OCI-LY1 (cell line): Measurements from ENCODE around the gene ANKS1A.

ENCODE experiments used
- H2AFZ ChIP-seq: fragments of 200-600 bp; sonication (generic), shearing (Covaris generic); 2 replicates; pipeline ENCODE4 v1.6.0; 2014; ENCODE audit warnings: antibody characterized with exemption, mild to moderate bottlenecking, low read length
- H3F3A ChIP-seq: fragments of 200-600 bp; sonication (generic), shearing (Covaris generic); 2 replicates; pipeline ENCODE4 v1.6.0; 2014; ENCODE audit warnings: mild to moderate bottlenecking, antibody characterized with exemption, low read length, moderate library complexity; ENCODE audit not compliant: insufficient read depth
- H3K27ac ChIP-seq: fragments of 200-600 bp; sonication (generic); 2 replicates; pipeline ENCODE4 v1.5.1; 2014; ENCODE audit warnings: low read length, mixed run types, mild to moderate bottlenecking, low read depth; ENCODE audit not compliant: poor library complexity, severe bottlenecking
- H3K27me3 ChIP-seq: fragments of 200-600 bp; sonication (generic); 2 replicates; pipeline ENCODE4 v1.6.0; 2014; ENCODE audit warnings: antibody characterized with exemption, mild to moderate bottlenecking, low read length, moderate library complexity; ENCODE audit not compliant: insufficient read depth
- H3K36me3 ChIP-seq: fragments of 200-600 bp; sonication (generic); 2 replicates; pipeline ENCODE4 v1.6.1; 2014; ENCODE audit warnings: mild to moderate bottlenecking, antibody characterized with exemption, low read length, moderate library complexity, mixed read lengths; ENCODE audit not compliant: insufficient read depth
- H3K4me1 ChIP-seq: fragments of 200-600 bp; sonication (generic); 2 replicates; pipeline ENCODE4 v1.5.1; 2014; ENCODE audit warnings: mild to moderate bottlenecking, low read length, moderate library complexity; ENCODE audit not compliant: insufficient read depth, severe bottlenecking
- H3K4me2 ChIP-seq: fragments of 200-600 bp; sonication (generic), shearing (Covaris generic); 2 replicates; pipeline ENCODE4 v1.6.1; 2014; ENCODE audit warnings: low read length
- H3K4me3 ChIP-seq: fragments of 200-600 bp; sonication (generic); 2 replicates; pipeline ENCODE4 v1.5.1; 2014; ENCODE audit warnings: low read length, low read depth, mild to moderate bottlenecking, mixed read lengths; ENCODE audit not compliant: poor library complexity, severe bottlenecking
- H3K79me2 ChIP-seq: fragments of 200-600 bp; shearing (Covaris generic); 2 replicates; pipeline ENCODE4 v1.6.1; 2016; ENCODE audit warnings: mixed run types, low read length, mixed read lengths; ENCODE audit not compliant: insufficient read depth
- H3K9ac ChIP-seq: fragments of 200-600 bp; sonication (generic), shearing (Covaris generic); 2 replicates; pipeline ENCODE4 v1.6.1; 2014; ENCODE audit warnings: mild to moderate bottlenecking, low read length, mixed read lengths
- H3K9me2 ChIP-seq: fragments of 200-600 bp; sonication (generic), shearing (Covaris generic); 2 replicates; pipeline ENCODE4 v1.6.1; 2014; ENCODE audit warnings: low read depth, mild to moderate bottlenecking, low read length, mixed read lengths
- H3K9me3 ChIP-seq: fragments of 200-600 bp; shearing (Covaris generic); 2 replicates; pipeline ENCODE4 v1.6.1; 2014; ENCODE audit warnings: low read length, mixed read lengths
- H4K20me1 ChIP-seq: fragments of 200-600 bp; sonication (generic), shearing (Covaris generic); 2 replicates; pipeline ENCODE4 v1.6.0; 2016; ENCODE audit warnings: mild to moderate bottlenecking, low read length; ENCODE audit not compliant: insufficient read depth
- CTCF ChIP-seq: fragments of 200-600 bp; sonication (generic), shearing (Covaris generic); IDR thresholded peaks from 2 replicates; pipeline ENCODE4 v1.5.1; 2017; ENCODE audit warnings: mild to moderate bottlenecking, antibody characterized with exemption, low read length, moderate library complexity, mixed read lengths
- EZH2 ChIP-seq: fragments of 200-600 bp; sonication (generic), shearing (Covaris generic); IDR thresholded peaks from 2 replicates; pipeline ENCODE4 v1.8.0; 2017; ENCODE audit warnings: borderline replicate concordance, mixed run types, mild to moderate bottlenecking, antibody characterized with exemption, low read length, moderate library complexity, mixed read lengths

The ANKS1A gene

DNA sequence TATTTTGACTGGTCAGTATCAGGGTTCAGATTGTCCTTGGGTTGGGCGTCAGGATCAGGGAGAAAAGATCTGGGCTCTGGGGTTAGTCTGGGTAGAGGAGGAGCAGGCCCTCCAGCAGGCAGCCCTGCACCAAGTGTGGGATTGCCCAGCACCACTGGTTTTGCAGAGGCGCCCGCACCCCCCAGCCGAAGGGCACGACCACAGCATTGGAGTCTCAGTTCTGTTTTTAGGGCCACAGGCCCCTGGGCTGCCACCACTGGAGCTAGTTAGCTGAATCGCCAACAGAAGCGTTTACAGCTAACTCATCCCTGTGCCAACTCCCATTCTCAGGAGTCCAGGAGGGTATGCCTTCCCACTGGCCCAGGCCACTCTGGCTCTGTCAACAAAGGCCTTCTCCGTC is 167.9 kb downstream of the ANKS1A start:
- no peak for TF ChIP-seq EZH2
- TF ChIP-seq CTCF: no peak
- H3K9me3 ChIP-seq: no peaks in the 10 kb centered on the region

GRCh38 chr6:35057449-35058357 is 168.6 kb downstream of the ANKS1A start:
- Histone ChIP-seq H3K36me3 (peaks cover 12% of the 10 kb centered on the region), H4K20me1 (no peaks in the 10 kb centered on the region), H3K4me3 (no peak overlapping the region), H3K79me2 (no peaks in the 10 kb centered on the region), H2AFZ (no peak overlapping the region), H3K9ac (no peak overlapping the region), H3K9me2 (no peaks in the 10 kb centered on the region), H3K27me3 (no peaks in the 10 kb centered on the region), H3K4me1 (peaks cover 13% of the 10 kb centered on the region), H3K4me2 (no peak overlapping the region), H3F3A (no peaks in the 10 kb centered on the region), H3K9me3 (no peaks in the 10 kb centered on the region), H3K27ac (no peak overlapping the region)
- TF ChIP-seq EZH2 (no peak), CTCF (no peak)

More for the DNA sequence above, 167.9 kb downstream of the ANKS1A start:
- Histone ChIP-seq H2AFZ (no peak overlapping the region), H3K9me2 (no peaks in the 10 kb centered on the region), H3K4me3 (no peak overlapping the region), H3K4me2 (no peak overlapping the region), H3F3A (no peaks in the 10 kb centered on the region), H3K27ac (no peak overlapping the region), H3K9ac (no peak overlapping the region), H3K79me2 (no peaks in the 10 kb centered on the region), H3K4me1 (peaks cover 13% of the 10 kb centered on the region), H3K27me3 (no peaks in the 10 kb centered on the region), H4K20me1 (no peaks in the 10 kb centered on the region), H3K36me3 (peaks cover 12% of the 10 kb centered on the region)

DNA sequence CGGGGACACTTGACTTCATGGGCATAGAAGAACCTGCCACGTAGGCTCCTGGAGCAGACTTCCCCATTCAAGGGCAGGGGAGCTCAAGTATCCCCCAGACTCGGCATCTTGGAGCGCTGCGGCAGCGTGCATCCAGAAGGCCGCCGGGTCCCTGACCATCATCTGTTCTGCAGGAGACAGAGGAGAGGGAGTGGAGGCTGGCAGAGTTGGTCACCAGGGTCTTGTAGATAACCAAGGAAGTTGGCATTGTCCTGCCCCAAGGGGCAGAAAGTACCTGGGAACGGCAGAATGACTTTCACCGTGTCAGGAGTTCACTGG is 169.3 kb downstream of the ANKS1A start:
- Histone ChIP-seq H3K4me3 (no peak overlapping the region), H3K27ac (no peak overlapping the region), H3F3A (no peaks in the 10 kb centered on the region), H3K4me1 (peaks cover 13% of the 10 kb centered on the region), H3K9me2 (no peaks in the 10 kb centered on the region), H3K9me3 (no peaks in the 10 kb centered on the region), H2AFZ (no peak overlapping the region), H3K27me3 (no peaks in the 10 kb centered on the region), H3K79me2 (no peaks in the 10 kb centered on the region), H3K4me2 (no peak overlapping the region; the same call in 1 of the 2 replicates), H4K20me1 (no peaks in the 10 kb centered on the region), H3K36me3 (peaks cover 12% of the 10 kb centered on the region), H3K9ac (no peak overlapping the region)
- TF ChIP-seq EZH2 (no peak), CTCF (no peak)
